Transverse colon (tissue), 4 donors: ENCODE data around the gene SIGLEC7. TPM values are rescaled to one million over a fixed set of nuclear protein-coding genes. Genes with fewer than 3 reads are reported as not detected.

Experiments used
- DNase-seq: peaks from one replicate; pipeline ENCODE4 v3.0.0-alpha.2; 2019
- H3K27ac ChIP-seq, 4 donors: fragments of 200-600 bp; sonication (generic); 2 replicates each; pipeline ENCODE4 v1.5.1; 2016 to 2018; ENCODE audit warnings: inconsistent platforms in 4 of 4
- H3K27me3 ChIP-seq: fragments of 200-600 bp; sonication (generic); 2 replicates; pipeline ENCODE4 v1.5.1; 2017; ENCODE audit warnings: inconsistent platforms
- H3K36me3 ChIP-seq, 4 donors: fragments of 200-600 bp; sonication (generic); 2 replicates each; pipeline ENCODE4 v1.5.1; 2017 to 2019; ENCODE audit warnings: inconsistent platforms in 4 of 4
- H3K4me1 ChIP-seq, 4 donors: fragments of 200-600 bp; sonication (generic); 2 replicates each; pipeline ENCODE4 v1.5.1; 2017 to 2020; ENCODE audit warnings: inconsistent platforms in 4 of 4
- H3K4me3 ChIP-seq, 4 donors: fragments of 200-600 bp; sonication (generic); 1 replicate in 1 of 4; 2 replicates in 3 of 4; pipeline versions ENCODE4 v1.5.1 to v1.6.1; 2017 to 2019; ENCODE audit warnings: inconsistent platforms in 4 of 4
- H3K9me3 ChIP-seq, 2 donors: fragments of 200-600 bp; sonication (generic); 2 replicates each; pipeline ENCODE4 v1.5.1; 2017 to 2019; ENCODE audit warnings: inconsistent platforms in 2 of 2
- EP300 ChIP-seq: sonication (generic); formaldehyde crosslinking; IDR thresholded peaks from one replicate; pipeline ENCODE4 v1.6.1; 2017; ENCODE audit warnings: antibody characterized with exemption, low read depth
- POLR2A ChIP-seq: fragments of 450-650 bp; IDR thresholded peaks from one replicate; pipeline ENCODE4 v1.6.1; 2016; ENCODE audit warnings: antibody characterized with exemption, mild to moderate bottlenecking, moderate library complexity
- POLR2AphosphoS5 ChIP-seq, 3 donors: sonication (generic); formaldehyde crosslinking; IDR thresholded peaks; one replicate each; pipeline ENCODE4 v1.6.1; 2016; ENCODE audit warnings: antibody characterized with exemption in 3 of 3
- WGBS, 2 donors: methylation state at CpG; one replicate each; pipeline ENCODE4 v1.1.5; 2018; ENCODE audit warnings: low coverage in 1 of 2; 5-methylcytosine and 5-hydroxymethylcytosine counted together
- in situ Hi-C, 4 donors: fragments of 200-750 bp; cut with MboI; loops; one replicate each; pipeline versions ENCODE4 v1.15.0 to v1.15.1; 2017; ENCODE audit warnings: low sequenced_read_pairs in 3 of 4, low pct_ligation_motif_present in 1 of 4, low pct_unique_long_range_greater_than_20kb in 1 of 4
- intact Hi-C: fragments of 100-400 bp; cut with DNase I; formaldehyde crosslinking; loops from one replicate; pipeline ENCODE4 v1.15.1; 2023; ENCODE audit warnings: low total_unique reads
- total RNA-seq, 4 donors: library from RNA; depleted of rRNA; stranded (reverse); fragments of >200 nt; gene quantifications; one replicate each; pipeline ENCODE4 v1.1.0, GENCODE V29; 2016
- TF ChIP-seq, protein P1 (sequence below), 5 experiments: fragments of 200-600 bp in 3 of 5; fragments of 450-650 bp in 2 of 5; sonication (generic) in 3 of 5; IDR thresholded peaks; 1 replicate in 2 of 5; 2 replicates in 3 of 5; pipeline ENCODE4 v1.5.1; 2016 to 2017; ENCODE audit warnings: antibody characterized with exemption in 5 of 5, inconsistent platforms in 3 of 5, mild to moderate bottlenecking in 2 of 5, moderate library complexity in 1 of 5

The SIGLEC7 gene
- total RNA-seq, 4 donors from 2014 or later, result 0.82 to 2.1 TPM; not detected in 2

DNA sequence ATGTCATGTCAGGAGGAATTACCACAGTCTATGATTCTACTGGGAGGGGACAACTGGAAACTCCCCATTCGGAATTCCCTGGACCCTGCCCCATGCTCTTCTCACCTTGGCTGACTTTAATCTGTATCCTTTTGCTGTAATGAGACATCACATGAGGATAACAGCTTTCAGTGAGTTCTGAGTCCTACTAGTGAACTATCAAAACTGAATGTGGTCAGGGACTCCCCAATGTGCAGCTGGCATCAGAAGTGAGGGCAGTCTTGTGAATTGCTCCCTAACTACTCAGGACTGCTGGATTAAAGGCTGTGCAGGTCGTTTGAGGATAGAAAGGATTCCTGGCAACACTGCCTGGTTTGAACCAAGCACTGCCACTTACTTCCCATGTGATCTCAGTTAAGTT, 15.2 kb downstream of the SIGLEC7 start:
- DNase-seq, result no peak
- Histone ChIP-seq H3K4me1 (no peaks in the 10 kb centered on the region), H3K4me3 (no peak overlapping the region), H3K9me3 (no peaks in the 10 kb centered on the region), H3K36me3 (no peaks in the 10 kb centered on the region), H3K27ac (no peak overlapping the region), H3K27me3 (no peaks in the 10 kb centered on the region)
- intact Hi-C loops, result no loop called here
- in situ Hi-C loops, result no loop called here
- 19% methylated on average over 2 of the region's 2 CpGs; no CpG with 5 or more reads in 1 of the 2 donors for WGBS, 2 donors
- TF ChIP-seq POLR2A (no peak), EP300 (no peak), POLR2AphosphoS5 (IDR thresholded peaks at IDR 0.05) (no peak)
- TF ChIP-seq, protein P1, sequence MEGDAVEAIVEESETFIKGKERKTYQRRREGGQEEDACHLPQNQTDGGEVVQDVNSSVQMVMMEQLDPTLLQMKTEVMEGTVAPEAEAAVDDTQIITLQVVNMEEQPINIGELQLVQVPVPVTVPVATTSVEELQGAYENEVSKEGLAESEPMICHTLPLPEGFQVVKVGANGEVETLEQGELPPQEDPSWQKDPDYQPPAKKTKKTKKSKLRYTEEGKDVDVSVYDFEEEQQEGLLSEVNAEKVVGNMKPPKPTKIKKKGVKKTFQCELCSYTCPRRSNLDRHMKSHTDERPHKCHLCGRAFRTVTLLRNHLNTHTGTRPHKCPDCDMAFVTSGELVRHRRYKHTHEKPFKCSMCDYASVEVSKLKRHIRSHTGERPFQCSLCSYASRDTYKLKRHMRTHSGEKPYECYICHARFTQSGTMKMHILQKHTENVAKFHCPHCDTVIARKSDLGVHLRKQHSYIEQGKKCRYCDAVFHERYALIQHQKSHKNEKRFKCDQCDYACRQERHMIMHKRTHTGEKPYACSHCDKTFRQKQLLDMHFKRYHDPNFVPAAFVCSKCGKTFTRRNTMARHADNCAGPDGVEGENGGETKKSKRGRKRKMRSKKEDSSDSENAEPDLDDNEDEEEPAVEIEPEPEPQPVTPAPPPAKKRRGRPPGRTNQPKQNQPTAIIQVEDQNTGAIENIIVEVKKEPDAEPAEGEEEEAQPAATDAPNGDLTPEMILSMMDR (IDR thresholded peaks at IDR 0.05), result no peak

DNA sequence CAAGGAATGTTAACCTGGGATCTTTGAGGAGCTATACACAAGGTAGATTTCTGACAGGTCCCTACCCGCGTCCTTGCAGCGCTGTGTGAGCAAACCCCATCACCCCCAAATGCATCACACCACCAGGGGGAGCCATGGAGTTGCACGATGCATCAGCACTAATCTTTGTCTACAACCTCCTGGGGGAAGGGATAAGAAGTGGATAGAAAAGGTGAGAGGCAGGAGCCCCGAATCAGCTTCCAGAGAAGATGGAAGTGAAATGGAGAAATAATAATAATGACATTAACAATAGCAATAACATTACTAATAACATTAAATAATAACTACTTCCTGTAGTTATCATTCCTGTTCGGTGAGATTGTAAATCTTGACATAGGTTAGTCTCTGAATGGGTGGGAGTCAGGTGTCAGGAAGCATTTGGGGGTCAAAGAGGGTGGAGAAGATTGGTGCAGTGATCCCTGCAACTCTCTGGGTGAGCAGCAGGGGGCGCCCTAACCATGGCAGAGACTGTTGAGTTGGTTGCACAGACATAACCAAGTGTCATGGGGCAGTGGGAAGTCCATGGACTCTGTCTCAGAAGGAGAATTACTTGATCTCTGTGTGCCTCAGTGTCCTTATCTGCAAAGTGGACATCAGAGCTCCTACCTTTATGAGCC, 16.5 kb downstream of the SIGLEC7 start:
- intact Hi-C loops (no loop called here), in situ Hi-C loops (no loop called here)

DNA sequence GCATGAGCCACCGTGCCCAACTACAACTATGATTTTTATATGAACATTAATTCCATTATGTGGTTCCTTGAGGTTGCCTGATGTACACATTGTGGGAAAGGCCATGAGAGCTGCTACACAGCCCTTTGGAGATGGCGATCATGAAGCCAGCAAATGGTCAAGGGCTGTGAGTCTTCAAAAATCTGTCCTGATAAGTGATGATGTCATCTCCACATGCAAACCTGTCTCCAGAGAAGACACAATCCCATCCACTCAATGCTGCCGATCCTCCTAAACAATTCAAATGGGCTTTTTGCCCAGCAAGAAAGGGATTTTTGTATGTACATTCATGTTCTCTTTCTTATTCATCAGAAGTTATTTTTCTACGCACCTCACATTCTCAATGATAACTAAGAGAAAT, 17.6 kb downstream of the SIGLEC7 start:
- Histone ChIP-seq H3K4me1 (no peaks in the 10 kb centered on the region), H3K4me3 (no peak overlapping the region), H3K27ac (no peak overlapping the region), H3K9me3 (no peaks in the 10 kb centered on the region), H3K27me3 (no peaks in the 10 kb centered on the region), H3K36me3 (no peaks in the 10 kb centered on the region)
- WGBS, 2 donors, result 60 to 82% methylated on average over 1 to 4 of the region's 4 CpGs
- TF ChIP-seq POLR2AphosphoS5 (IDR thresholded peaks at IDR 0.05) (no peak), EP300 (no peak), POLR2A (no peak)
- TF ChIP-seq, protein P1 (IDR thresholded peaks at IDR 0.05), result no peak
- intact Hi-C loops, result no loop called here
- DNase-seq, result no peak
- in situ Hi-C loops, result no loop called here

More for the DNA sequence above, 16.5 kb downstream of the SIGLEC7 start:
- Histone ChIP-seq H3K9me3 (no peaks in the 10 kb centered on the region), H3K27me3 (no peaks in the 10 kb centered on the region), H3K4me1 (no peaks in the 10 kb centered on the region), H3K4me3 (no peak overlapping the region), H3K27ac (no peak overlapping the region), H3K36me3 (no peaks in the 10 kb centered on the region)
- 26 to 31% methylated on average over 5 to 7 of the region's 7 CpGs for WGBS, 2 donors
- peak; percentile 56 for DNase-seq
- TF ChIP-seq, protein P1 (IDR thresholded peaks at IDR 0.05), result peak; percentile 43 to 51 (median 45)
- TF ChIP-seq EP300, result no peak
- TF ChIP-seq POLR2AphosphoS5 (IDR thresholded peaks at IDR 0.05), result no peak

DNA sequence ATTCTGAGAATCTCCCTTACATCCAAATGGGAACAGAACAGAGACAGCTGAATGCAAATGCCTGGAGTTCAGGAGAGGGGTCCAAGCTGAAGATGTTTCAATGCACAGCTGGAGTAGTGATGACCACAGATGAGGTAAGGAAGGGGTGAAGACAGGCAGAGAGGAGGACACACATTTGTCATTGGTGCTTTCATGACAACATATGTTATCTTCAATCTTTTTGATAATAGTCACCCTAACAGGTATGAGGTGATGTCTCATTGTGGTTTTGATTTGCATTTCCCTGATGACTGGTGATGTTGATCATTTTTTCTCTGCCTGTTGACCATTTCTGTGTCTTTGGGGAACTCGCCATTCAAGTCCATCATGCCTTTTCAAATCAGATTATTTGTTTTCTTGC, 19.2 kb downstream of the SIGLEC7 start:
- no peak overlapping the region for H3K27ac ChIP-seq
- H3K36me3 ChIP-seq, result no peaks in the 10 kb centered on the region
- H3K9me3 ChIP-seq, result no peaks in the 10 kb centered on the region
- H3K4me1 ChIP-seq, result no peaks in the 10 kb centered on the region
- TF ChIP-seq, protein P1 (IDR thresholded peaks at IDR 0.05), result no peak
- no peak for TF ChIP-seq POLR2AphosphoS5 (IDR thresholded peaks at IDR 0.05)
- no peak for TF ChIP-seq POLR2A
- TF ChIP-seq EP300, result no peak
- H3K4me3 ChIP-seq, result no peak overlapping the region
- H3K27me3 ChIP-seq, result no peaks in the 10 kb centered on the region
- DNase-seq, result no peak
- 20 to 71% methylated on average over 1 of the region's 1 CpG for WGBS, 2 donors
- intact Hi-C loops (no loop called here), in situ Hi-C loops (no loop called here)
